ENCODE results near the gene ARL6IP4.

ARL6IP4 gene

DNA sequence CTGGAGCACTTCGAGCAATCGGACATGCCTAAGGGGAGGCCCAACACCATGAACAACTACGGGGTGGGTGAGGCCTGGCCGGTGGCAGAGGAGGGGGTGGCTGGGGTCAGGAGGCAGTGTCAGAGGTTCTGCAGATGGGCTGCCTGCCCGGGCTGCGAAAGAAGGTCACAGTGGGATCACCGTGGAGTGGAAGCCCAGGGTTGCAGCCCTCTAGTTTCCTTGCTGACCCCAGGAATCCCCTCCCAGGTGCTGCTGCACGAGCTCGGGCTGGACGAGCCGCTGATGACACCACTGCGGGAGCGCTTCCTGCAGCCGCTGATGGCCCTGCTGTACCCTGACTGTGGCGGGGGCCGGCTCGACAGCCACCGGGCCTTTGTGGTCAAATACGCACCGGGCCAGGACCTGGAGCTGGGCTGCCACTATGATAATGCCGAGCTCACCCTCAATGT, 1.9 kb upstream of the ARL6IP4 start:
- no peak for DNase-seq (ENCODE audit: low read depth in 2 of 2)

- no peak for DNase-seq (ENCODE audit: low read depth in 2 of 2)
These were observed 1.2 kb upstream of the ARL6IP4 start for GRCh38 chr12:122979001-122979907.

- no peak for DNase-seq (ENCODE audit: low read depth in 2 of 2)
These were observed 636 bp upstream of the ARL6IP4 start for GRCh38 chr12:122979908-122980182.

DNA sequence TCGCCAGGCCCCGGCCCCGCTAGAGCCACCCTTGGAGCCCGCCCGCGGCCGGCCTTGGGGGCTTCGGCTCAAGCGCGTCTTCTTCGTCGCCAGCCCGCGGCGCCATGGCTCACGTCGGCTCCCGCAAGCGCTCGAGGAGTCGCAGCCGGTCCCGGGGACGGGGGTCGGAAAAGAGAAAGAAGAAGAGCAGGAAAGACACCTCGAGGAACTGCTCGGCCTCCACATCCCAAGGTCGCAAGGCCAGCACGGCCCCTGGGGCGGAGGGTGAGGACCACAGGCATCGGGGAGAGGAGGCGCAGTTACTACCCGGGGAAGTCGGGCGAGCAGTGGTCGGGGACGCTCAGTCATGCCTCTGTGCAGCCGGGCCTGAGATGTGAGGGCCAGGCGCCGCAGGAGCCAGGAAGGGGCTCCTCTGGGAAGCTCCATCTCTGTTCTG, 573 bp downstream of the ARL6IP4 start:
- DNase-seq (ENCODE audit: low read depth in 2 of 2), result no peak

DNA sequence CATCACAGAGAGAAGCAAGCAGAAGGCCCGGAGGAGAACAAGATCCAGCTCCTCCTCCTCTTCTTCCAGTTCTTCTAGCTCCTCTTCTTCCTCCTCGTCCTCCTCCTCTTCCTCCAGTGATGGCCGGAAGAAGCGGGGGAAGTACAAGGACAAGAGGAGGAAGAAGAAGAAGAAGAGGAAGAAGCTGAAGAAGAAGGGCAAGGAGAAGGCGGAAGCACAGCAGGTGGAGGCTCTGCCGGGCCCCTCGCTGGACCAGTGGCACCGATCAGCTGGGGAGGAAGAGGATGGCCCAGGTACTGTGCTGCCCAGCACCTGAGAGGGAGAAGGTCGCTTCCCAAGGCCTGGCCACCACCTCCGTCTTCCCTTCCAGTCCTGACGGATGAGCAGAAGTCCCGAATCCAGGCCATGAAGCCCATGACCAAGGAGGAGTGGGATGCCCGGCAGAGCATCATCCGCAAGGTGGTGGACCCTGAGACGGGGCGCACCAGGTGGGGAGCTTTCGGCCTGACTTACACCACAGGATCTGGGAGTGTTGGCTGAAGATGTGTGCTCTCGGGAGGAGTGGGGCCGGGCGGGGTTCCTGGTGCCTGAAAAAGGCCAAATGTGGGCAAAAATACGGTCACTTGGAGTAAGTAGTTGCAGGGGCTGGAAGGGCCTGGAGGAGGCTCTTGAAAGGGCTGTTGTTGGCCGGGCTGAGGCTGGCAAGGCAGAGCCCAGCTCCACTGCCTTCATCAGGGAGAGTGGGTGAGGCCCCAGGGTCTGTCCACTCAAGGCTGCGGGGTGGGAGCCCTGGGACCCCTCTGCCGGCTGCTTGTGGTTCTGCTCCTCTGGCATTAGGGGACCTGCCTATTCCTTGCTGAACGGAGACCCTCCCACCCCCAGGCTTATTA, 1.4 kb downstream of the ARL6IP4 start:
- no peak for DNase-seq (ENCODE audit: low read depth in 2 of 2)

- no peak for DNase-seq (ENCODE audit: low read depth in 2 of 2)
These were observed 2.0 kb downstream of the ARL6IP4 start for GRCh38 chr12:122982477-122982815.

DNA sequence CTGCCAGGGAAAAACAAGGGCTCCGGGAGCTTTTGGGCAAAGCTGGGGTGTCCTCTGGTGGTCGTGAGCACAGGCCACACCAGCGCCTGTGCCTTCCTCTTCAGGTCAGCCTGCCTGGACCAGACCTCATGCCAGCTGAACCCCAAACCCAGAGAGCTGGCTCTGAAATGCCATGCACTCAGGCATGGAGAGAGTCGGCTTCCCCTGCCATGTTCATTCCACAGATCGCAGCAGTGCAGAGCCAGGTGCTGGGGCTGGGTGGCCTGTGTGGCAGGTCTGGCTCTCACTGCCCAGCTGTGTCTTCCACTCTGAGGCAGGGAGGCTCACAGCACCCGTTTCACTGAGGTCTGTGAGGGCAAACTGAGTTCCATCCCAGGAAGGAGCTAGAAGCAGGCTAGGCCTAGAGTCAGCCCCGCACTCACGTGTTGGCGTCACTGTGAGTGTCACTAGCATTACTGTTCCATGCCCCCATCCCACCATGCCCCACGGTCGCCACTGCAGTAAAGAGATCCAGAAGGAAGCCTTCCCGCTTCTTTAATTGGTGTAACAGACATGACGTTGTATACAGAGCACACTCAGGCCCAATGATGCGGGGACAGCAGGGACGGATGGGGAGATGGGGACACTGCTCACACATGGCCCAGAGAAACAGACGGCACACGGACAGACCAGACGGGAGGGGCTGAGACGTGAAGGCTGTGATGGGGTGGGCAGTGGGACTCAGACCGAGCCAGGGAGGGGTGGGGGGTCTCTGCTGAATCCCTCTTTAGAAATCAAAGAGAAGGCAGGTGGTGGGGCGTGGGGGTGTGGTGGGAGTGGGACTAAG, 2.7 kb downstream of the ARL6IP4 start:
- no peak for DNase-seq (ENCODE audit: low read depth in 2 of 2)

GRCh38 chr12:122983789-122984515, 3.5 kb downstream of the ARL6IP4 start:
- no peak for DNase-seq (ENCODE audit: low read depth in 2 of 2)

DNA sequence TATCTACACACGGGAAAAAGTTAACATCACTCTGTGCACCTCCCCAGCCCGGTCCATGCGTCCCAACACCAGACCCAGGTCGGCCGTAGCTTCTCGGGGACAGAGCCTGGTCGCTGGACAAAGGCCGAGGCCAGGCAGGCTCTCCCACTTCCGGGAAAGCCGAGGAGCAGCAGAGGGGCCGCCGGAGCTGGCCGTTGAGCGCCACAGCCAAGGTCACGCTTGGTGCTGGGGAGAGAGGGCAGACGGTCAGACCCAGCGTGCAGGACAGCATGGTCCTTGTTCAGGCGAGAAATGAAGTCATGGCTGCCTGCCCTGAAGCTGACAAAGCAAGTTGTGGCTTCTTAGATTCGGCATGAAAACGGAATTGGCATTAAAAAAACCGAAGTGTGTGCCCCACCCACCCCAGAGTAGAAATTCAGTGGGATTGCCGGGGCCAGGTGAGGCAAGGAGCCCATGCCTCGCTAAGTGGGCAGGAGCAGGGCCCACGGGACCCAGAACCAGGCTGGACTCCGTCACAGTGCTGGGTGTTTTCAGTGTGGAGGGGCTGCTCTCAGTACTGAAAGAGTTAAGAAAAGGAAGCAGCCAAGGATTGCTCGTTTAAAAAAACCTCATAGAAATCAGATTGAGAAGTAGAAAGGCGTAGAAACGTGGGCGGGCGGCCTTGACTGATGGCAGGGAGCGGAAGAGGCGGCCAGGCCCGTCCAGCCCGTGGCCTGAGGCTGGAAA, 4.3 kb downstream of the ARL6IP4 start:
- DNase-seq (ENCODE audit: low read depth in 2 of 2), result no peak

- DNase-seq (ENCODE audit: low read depth in 2 of 2), result no peak
These were observed 5.1 kb downstream of the ARL6IP4 start for GRCh38 chr12:122985338-122986257.

GRCh38 chr12:122986258-122986871, 5.9 kb downstream of the ARL6IP4 start:
- no peak for DNase-seq (ENCODE audit: low read depth in 2 of 2)

DNA sequence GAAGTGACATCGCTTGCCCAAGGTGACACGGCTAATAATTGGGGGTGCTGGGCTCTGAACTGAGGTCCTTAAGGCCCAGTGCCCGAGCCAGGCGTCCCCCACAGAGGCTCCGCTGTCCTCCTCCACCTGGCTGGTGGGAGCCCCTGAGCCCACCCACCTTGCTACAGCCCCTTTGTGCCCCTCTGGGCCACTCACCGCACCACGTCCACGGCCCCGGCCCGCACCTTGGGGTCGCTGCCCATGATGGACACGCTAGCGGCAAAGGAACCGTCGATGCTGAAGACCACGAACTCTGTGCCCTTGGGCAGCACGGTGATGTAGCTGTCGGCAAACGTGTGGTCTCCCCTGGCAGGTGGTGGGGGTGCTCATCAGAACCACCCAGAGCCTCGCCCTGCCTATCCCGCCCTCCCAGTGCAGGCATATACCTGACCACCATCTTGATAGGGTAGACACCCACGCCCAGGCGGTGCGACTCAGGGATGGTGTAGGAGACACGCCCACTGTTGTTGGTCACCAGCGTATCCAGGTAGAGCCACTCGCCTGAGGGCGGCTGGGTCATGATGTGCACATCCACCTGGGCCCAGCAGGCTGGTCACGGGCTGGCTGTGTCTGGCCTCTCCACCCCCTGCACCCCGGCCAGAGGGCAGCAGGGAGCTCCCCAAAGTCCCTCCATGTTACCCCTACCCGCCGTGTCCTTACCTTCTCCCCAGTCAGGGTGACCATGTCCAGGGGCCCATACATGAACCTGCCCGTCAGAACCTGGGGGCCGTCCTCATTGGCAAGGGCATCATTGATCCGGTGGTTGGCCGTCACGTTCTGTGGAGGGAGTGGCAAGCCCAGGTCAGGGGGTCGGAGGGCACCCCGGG, 6.8 kb downstream of the ARL6IP4 start:
- no peak for DNase-seq (ENCODE audit: low read depth in 2 of 2)

GRCh38 chr12:122988036-122988435, 7.6 kb downstream of the ARL6IP4 start:
- no peak for DNase-seq (ENCODE audit: low read depth in 2 of 2)

DNA sequence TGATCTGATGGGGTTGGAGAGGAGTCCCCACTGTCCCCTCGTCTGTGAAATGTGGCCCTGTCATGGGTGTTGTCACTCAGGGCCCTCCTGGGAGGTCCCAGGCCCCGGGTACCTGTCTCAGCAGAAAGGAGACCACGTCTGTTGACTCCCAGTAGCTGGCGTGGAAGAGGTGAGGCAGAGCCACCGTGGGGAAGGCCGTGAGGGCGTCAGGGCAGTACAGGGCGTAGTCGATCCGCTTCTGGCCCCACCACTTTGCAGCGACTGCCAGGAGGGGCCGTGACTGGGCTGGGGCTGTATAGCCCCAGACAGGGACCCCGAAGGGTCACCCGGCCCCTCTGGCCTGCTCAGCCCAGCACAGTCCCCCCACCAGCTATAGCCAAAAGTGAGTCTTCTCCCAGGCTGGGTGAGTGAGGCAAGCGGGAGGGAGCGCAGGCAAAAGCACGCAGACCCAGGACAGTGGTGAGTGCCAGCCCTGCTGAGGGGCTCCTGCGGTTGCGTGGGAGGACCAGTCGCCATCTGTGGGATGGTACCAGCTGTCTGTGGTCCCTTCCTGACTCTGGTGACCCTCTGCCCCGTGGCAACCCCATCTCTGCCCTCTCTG, 8.2 kb downstream of the ARL6IP4 start:
- no peak for DNase-seq (ENCODE audit: low read depth in 2 of 2)

DNA sequence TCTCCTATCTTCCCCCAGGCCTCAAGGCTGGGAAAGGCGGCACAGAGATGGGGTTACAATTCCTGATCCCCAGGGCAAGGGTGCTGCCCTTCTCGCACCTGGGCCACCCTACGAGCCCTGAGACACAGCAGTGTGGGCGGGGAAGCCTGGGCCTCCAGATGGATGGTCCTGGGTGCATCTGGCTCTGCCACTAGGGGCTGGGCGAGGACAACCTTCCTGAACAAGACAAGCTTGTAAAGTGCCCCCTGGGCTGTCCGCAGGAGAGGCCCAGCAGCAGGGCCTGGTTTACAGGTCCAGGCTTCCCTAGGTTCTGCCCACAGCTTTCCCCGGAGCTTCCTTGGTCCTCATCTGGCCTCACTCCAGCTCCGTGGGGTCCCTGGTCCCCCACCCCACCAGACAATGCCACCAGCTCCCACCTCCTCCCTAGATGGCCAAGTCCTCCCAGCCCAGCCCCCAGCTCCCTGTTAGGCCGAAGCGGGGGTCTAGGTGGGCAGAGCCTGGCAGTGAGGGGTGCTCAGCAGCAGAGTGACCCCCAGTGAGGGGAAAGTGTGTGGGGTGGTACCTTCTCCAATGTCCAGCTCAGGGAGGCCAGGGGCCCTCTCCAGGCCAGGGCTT, 8.9 kb downstream of the ARL6IP4 start:
- no peak for DNase-seq (ENCODE audit: low read depth in 2 of 2)

GRCh38 chr12:122989874-122990419, 9.5 kb downstream of the ARL6IP4 start:
- no peak for DNase-seq (ENCODE audit: low read depth in 2 of 2)

DNA sequence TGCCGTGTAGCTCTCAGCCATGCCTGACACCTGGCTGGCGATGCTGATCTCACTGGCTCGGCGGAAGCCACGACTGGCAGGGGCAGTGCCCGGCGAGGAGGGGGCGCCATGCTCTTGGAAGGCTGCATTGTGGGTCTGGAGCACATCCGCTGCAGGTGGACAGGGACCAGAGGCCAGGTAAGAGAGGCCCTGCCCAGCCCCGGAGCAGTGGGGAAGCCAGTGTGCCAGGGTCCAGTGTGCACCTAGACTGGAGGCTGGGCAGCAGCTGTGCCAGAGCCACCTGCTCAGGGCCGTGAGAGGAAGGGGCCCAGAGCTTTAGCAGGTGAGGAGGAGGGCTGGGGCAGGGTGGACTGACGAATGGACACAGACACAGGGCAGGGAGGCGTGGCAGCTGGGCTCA, 10.1 kb downstream of the ARL6IP4 start:
- no peak for DNase-seq (ENCODE audit: low read depth in 2 of 2)
